Right lobe of liver (tissue), 6 donors: Measurements from ENCODE around the gene KRT83. TPM values are rescaled to one million over a fixed set of nuclear protein-coding genes. Genes with fewer than 3 reads are reported as not detected.

Experiments
- ATAC-seq, 4 donors: fragments of 200-7000 bp; cut with Tn5 transposase; one replicate each; pipeline ENCODE4 v1.9.1; 2020; ENCODE audit warnings: mild to moderate bottlenecking in 4 of 4, moderate library complexity in 4 of 4
- DNase-seq, 3 donors: peaks; one replicate each; pipeline ENCODE4 v3.0.0-alpha.2; 2020
- H3K27ac ChIP-seq, 3 donors: fragments of 200-600 bp; one replicate each; pipeline ENCODE4 v1.8.0; 2022
- H3K27me3 ChIP-seq, 2 donors: fragments of 200-600 bp; one replicate each; pipeline ENCODE4 v1.8.0; 2022
- H3K36me3 ChIP-seq, 4 donors: fragments of 200-600 bp; sonication (generic) in 1 of 4; one replicate each; pipeline versions ENCODE4 v1.5.1 to v1.8.0; 2017 to 2022; ENCODE audit warnings: control low read depth in 1 of 4
- H3K4me1 ChIP-seq, 4 donors: fragments of 200-600 bp; sonication (generic) in 1 of 4; one replicate each; pipeline versions ENCODE4 v1.5.1 to v1.8.0; 2017 to 2022; ENCODE audit warnings: control low read depth in 1 of 4
- H3K4me3 ChIP-seq, 3 donors: fragments of 200-600 bp; one replicate each; pipeline ENCODE4 v1.8.0; 2022
- H3K9me3 ChIP-seq, 4 donors: fragments of 200-600 bp; sonication (generic) in 1 of 4; one replicate each; pipeline versions ENCODE4 v1.5.1 to v1.8.0; 2017 to 2022; ENCODE audit warnings: control low read depth in 1 of 4
- CTCF ChIP-seq, 4 donors: fragments of 200-600 bp in 3 of 4; fragments of 450-650 bp in 1 of 4; IDR thresholded peaks; one replicate each; pipeline versions ENCODE4 v1.5.1 to v1.8.0; 2016 to 2022; ENCODE audit warnings: antibody characterized with exemption in 4 of 4, mild to moderate bottlenecking in 2 of 4
- POLR2A ChIP-seq: fragments of 450-650 bp; IDR thresholded peaks from one replicate; pipeline ENCODE4 v1.6.1; 2017; ENCODE audit warnings: antibody characterized with exemption, mild to moderate bottlenecking
- whole genome bisulfite sequencing: methylation state at CpG from one replicate; pipeline ENCODE4 v1.1.6; 2018; ENCODE audit warnings: low coverage, low lambda C conversion rate; ENCODE audit not compliant: insufficient coverage; ENCODE audit errors: missing lambda C conversion rate; 5-methylcytosine and 5-hydroxymethylcytosine counted together
- intact Hi-C, 2 donors: fragments of 100-400 bp; cut with DNase I; formaldehyde crosslinking; loops; one replicate each; pipeline versions ENCODE4 v1.11.2 to v1.14.1; 2022
- total RNA-seq, 6 experiments: library from RNA; depleted of rRNA in 2 of 6; stranded (reverse); fragments of >200 nt in 2 of 6; fragmentation: NEBNext Ultra II Directional in 3 of 6; extraction: Animal tissue kit (Norgen Biotek cat#: 25700) in 3 of 6; gene quantifications; one replicate each; pipeline versions ENCODE4 v1.1.0 to v1.2.4, GENCODE V29; 2016 to 2023
- donor health status: DM: no; HTN: yes; CAD: no.
- donor health status: DM: no; HTN: no; CAD: no.
- donor health status: DM: no; HTN: no; CAD: no.
- donor health status: DM: no; HTN: yes; CAD: no.
- donor health status: DM: no; HTN: yes; CAD: no.

The KRT83 gene
- total RNA-seq, 6 experiments from 2014 or later = not detected

- Histone ChIP-seq H3K27ac (no peak overlapping the region), H3K4me3 (no peak overlapping the region), H3K4me1 (no peaks in the 10 kb centered on the region), H3K9me3 (no peaks in the 10 kb centered on the region), H3K27me3 (no peaks in the 10 kb centered on the region), H3K36me3 (no peaks in the 10 kb centered on the region)
- ATAC-seq (no peak), DNase-seq (no peak)
- 67% methylated on average over 3 of the region's 3 CpGs for WGBS
- intact Hi-C loops = no loop called here
- TF ChIP-seq POLR2A (no peak), CTCF (IDR thresholded peaks at IDR 0.05) (no peak)
Measured at GRCh38 chr12:52275686-52276085, 45.5 kb downstream of the KRT83 start.

GRCh38 chr12:52274521-52275120 is 46.6 kb downstream of the KRT83 start, which contains the start of gene KRT86:
Gene KRT86, plus strand, starts transcription at chr12:52274645. Its CDS starts 27,272 bp downstream, at chr12:52301917.
- DNase-seq = no peak
- no peaks in the 10 kb centered on the region for H3K27me3 ChIP-seq
- TF ChIP-seq POLR2A = no peak
- no peak for TF ChIP-seq CTCF (IDR thresholded peaks at IDR 0.05)
- no peaks in the 10 kb centered on the region for H3K36me3 ChIP-seq
- no peak within 1 kb of the TSS for H3K27ac ChIP-seq
- no peaks in the 10 kb centered on the region for H3K4me1 ChIP-seq
- intact Hi-C loops = no loop called here
- H3K4me3 ChIP-seq = no peak within 1 kb of the TSS
- WGBS = 34% methylated on average over 3 of the region's 3 CpGs
- no peaks in the 10 kb centered on the region for H3K9me3 ChIP-seq
- ATAC-seq = no peak

GRCh38 chr12:52271158-52271557 is 50.0 kb downstream of the KRT83 start:
- H3K9me3 ChIP-seq = no peaks in the 10 kb centered on the region
- intact Hi-C loops = no loop called here
- ATAC-seq (no peak), DNase-seq (no peak)
- 78% methylated on average over 1 of the region's 1 CpG for WGBS
- H3K27ac ChIP-seq = no peak overlapping the region
- no peaks in the 10 kb centered on the region for H3K27me3 ChIP-seq
- TF ChIP-seq CTCF (IDR thresholded peaks at IDR 0.05) = no peak
- no peak for TF ChIP-seq POLR2A
- H3K4me3 ChIP-seq = no peak overlapping the region
- no peaks in the 10 kb centered on the region for H3K4me1 ChIP-seq
- H3K36me3 ChIP-seq = no peaks in the 10 kb centered on the region

- Histone ChIP-seq H3K36me3 (no peaks in the 10 kb centered on the region), H3K4me1 (no peaks in the 10 kb centered on the region), H3K27me3 (no peaks in the 10 kb centered on the region), H3K9me3 (no peaks in the 10 kb centered on the region), H3K4me3 (no peak overlapping the region), H3K27ac (no peak overlapping the region)
- TF ChIP-seq CTCF (IDR thresholded peaks at IDR 0.05) (no peak), POLR2A (no peak)
- intact Hi-C loops = no loop called here
- ATAC-seq = no peak
- DNase-seq = no peak
- 53% methylated on average over 2 of the region's 6 CpGs for WGBS
Measured at GRCh38 chr12:52270541-52271070, 50.6 kb downstream of the KRT83 start.
